ENCODE measurements around the gene SLC38A10. TPM values are rescaled to one million over a fixed set of nuclear protein-coding genes. Genes with fewer than 3 reads are reported as not detected.

The SLC38A10 gene
- total RNA-seq, 1 donor from 2014 or later = 102 TPM

DNA sequence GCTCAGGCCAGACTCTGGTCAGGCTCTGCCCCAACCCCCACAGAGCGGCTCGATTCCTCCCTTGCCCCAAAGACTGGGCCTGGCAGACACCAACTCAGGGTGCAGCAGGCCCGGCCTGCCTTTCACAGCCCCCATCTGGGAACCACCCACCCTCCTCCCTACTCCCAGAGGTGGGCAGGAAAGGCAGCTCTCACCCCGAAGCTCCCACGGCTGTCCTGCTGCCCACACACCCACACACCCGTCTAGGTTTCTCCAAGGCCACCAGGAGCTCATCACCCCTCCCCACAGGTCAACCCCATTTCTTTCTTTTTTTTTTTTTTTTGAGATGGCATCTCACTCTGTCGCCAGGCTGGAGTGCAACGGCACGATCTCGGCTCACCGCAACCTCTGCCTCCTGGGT is 76.1 kb downstream of the SLC38A10 start:
- H3K4me1 Mint-ChIP-seq (ENCODE audit: low read depth) = peaks cover 11% of the 10 kb centered on the region
- H3K27ac Mint-ChIP-seq = no peak overlapping the region
- H3K36me3 Mint-ChIP-seq (ENCODE audit: low read depth) = no peaks in the 10 kb centered on the region
- H3K27me3 Mint-ChIP-seq (ENCODE audit: low read depth) = no peaks in the 10 kb centered on the region
- H3K4me3 Mint-ChIP-seq (ENCODE audit: low read depth) = no peak overlapping the region
- no peaks in the 10 kb centered on the region for H3K9me3 Mint-ChIP-seq
- intact Hi-C loops (cut with micrococcal nuclease) = no loop called here
- DNase-seq (ENCODE audit: low spot score) = no peak

DNA sequence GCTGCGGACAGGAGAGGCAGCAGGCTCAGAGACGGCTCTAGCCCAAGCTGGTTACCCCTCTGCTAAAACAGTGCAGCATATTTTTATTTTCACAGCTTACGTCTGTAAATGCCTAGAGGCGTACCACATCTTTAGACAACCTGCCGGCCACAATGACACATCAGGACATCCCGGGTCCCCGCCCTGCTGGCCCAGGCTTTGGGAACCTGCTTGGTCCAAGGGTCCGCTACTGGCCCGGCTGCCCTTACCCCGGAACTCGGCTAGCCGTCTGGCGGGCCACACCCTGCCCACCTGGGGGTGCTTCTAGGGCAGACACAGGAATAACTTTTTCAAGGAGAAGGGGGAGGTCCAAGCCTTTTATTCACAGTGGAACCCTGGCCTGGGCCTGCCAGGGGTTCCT is 76.6 kb downstream of the SLC38A10 start:
- no peak overlapping the region for H3K4me3 Mint-ChIP-seq (ENCODE audit: low read depth)
- H3K9me3 Mint-ChIP-seq = no peaks in the 10 kb centered on the region
- H3K27ac Mint-ChIP-seq = no peak overlapping the region
- no peaks in the 10 kb centered on the region for H3K36me3 Mint-ChIP-seq (ENCODE audit: low read depth)
- no peak for DNase-seq (ENCODE audit: low spot score)
- intact Hi-C loops (cut with micrococcal nuclease) = no loop called here
- H3K4me1 Mint-ChIP-seq (ENCODE audit: low read depth) = peaks cover 6% of the 10 kb centered on the region
- H3K27me3 Mint-ChIP-seq (ENCODE audit: low read depth) = no peaks in the 10 kb centered on the region

DNA sequence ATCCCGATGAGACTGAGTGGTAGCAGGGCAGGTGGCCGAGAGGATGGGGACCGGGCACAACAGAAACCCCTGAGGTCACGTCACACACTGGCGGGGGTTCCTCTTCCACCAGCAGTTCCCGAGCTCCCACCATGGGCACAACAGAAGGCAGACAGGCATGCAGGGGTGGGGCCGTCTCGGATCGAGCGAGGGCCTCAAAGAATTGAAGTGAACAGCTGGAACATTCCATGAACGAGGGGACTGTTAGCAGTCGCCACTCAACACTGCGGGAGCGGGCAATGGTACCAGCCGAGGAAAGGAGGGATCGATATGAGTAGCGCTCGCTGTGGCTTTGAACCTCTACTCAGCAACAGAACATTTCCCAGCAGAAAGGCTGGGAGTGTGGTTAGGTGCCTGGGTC is 77.6 kb downstream of the SLC38A10 start:
- Mint-ChIP-seq H3K4me3 (ENCODE audit: low read depth) (no peak overlapping the region), H3K36me3 (ENCODE audit: low read depth) (no peaks in the 10 kb centered on the region), H3K27me3 (ENCODE audit: low read depth) (no peaks in the 10 kb centered on the region), H3K9me3 (no peaks in the 10 kb centered on the region), H3K4me1 (ENCODE audit: low read depth) (peaks cover 4% of the 10 kb centered on the region), H3K27ac (no peak overlapping the region)
- intact Hi-C loops (cut with micrococcal nuclease) = no loop called here
- no peak for DNase-seq (ENCODE audit: low spot score)

DNA sequence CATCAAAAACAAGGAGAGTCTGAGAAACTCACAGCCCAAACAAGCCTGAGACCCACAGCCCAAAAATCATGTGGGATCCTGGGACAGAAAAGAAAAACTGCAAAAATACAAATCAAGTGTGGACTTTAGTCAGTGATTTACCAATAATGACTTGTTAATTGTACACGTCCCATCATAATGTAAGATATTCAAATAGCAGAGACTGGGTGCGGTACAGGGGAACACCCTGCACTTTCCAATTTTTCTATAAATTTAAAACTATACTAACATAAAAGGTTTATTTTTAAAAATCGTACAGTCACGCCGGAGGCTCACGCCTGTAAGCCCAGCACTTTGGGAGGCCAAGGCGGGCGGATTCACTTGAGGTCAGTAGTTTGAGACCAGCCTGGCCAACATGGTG is 81.1 kb downstream of the SLC38A10 start:
- Mint-ChIP-seq H3K4me3 (ENCODE audit: low read depth) (no peak overlapping the region), H3K9me3 (no peaks in the 10 kb centered on the region), H3K27me3 (ENCODE audit: low read depth) (no peaks in the 10 kb centered on the region), H3K36me3 (ENCODE audit: low read depth) (no peaks in the 10 kb centered on the region), H3K4me1 (ENCODE audit: low read depth) (no peaks in the 10 kb centered on the region), H3K27ac (no peak overlapping the region)
- DNase-seq (ENCODE audit: low spot score) = no peak
- intact Hi-C loops (cut with micrococcal nuclease) = no loop called here

DNA sequence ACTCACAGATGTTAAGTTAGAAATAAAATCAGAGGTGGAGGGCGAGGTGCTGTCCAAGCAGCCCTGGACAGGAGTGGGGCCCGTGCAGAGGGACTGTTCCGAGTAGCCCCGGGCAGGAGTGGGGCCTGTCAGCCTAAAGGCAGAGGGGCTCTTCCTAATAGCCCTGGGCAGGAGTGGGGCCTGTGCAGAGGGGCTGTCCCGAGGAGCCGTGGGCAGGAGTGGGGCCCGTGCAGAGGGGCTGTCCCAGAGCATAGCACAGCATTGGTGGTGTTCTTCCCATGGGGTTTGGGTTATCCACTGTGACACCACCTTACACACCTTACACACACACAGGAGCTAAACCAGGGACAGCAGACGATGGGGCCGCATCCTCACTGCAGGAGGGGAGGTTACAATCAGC is 82.7 kb downstream of the SLC38A10 start:
- H3K4me1 Mint-ChIP-seq (ENCODE audit: low read depth) = no peaks in the 10 kb centered on the region

DNA sequence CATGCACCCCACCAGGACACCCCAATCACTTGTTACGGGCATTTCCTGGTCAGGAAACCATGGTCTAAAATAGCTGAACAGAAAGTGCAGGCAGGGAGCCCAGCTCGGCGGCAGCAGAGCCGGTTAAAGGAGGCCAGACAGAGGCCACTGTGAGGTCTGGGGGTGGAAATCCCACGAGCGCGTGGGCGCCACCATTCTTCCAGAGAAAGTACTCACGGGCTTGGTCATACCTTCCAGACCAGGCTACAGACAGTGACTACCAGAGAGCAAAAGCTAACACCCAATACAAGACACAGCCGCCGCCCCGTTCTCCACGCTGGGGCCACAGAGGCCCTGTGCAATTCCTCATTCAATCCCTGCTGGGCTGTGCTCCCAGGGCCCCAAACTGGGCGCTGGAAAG is 84.2 kb downstream of the SLC38A10 start:
- H3K9me3 Mint-ChIP-seq = no peaks in the 10 kb centered on the region
- H3K27me3 Mint-ChIP-seq (ENCODE audit: low read depth) = no peaks in the 10 kb centered on the region
- no peak overlapping the region for H3K4me3 Mint-ChIP-seq (ENCODE audit: low read depth)

More for the DNA sequence above, 82.7 kb downstream of the SLC38A10 start:
- Mint-ChIP-seq H3K4me3 (ENCODE audit: low read depth) (no peak overlapping the region), H3K27ac (no peak overlapping the region), H3K27me3 (ENCODE audit: low read depth) (no peaks in the 10 kb centered on the region), H3K36me3 (ENCODE audit: low read depth) (no peaks in the 10 kb centered on the region), H3K9me3 (no peaks in the 10 kb centered on the region)
- intact Hi-C loops (cut with micrococcal nuclease) = no loop called here
- DNase-seq (ENCODE audit: low spot score) = no peak

GRCh38 chr17:81210466-81210865 is 84.6 kb downstream of the SLC38A10 start:
- Mint-ChIP-seq H3K27me3 (ENCODE audit: low read depth) (no peaks in the 10 kb centered on the region), H3K4me1 (ENCODE audit: low read depth) (no peaks in the 10 kb centered on the region), H3K36me3 (ENCODE audit: low read depth) (no peaks in the 10 kb centered on the region), H3K9me3 (no peaks in the 10 kb centered on the region), H3K4me3 (ENCODE audit: low read depth) (no peak overlapping the region), H3K27ac (no peak overlapping the region)
- DNase-seq (ENCODE audit: low spot score) = no peak
- intact Hi-C loops (cut with micrococcal nuclease) = no loop called here

More for the DNA sequence above, 84.2 kb downstream of the SLC38A10 start:
- no peaks in the 10 kb centered on the region for H3K4me1 Mint-ChIP-seq (ENCODE audit: low read depth)
- H3K36me3 Mint-ChIP-seq (ENCODE audit: low read depth) = no peaks in the 10 kb centered on the region
- intact Hi-C loops (cut with micrococcal nuclease) = no loop called here
- DNase-seq (ENCODE audit: low spot score) = no peak
- no peak overlapping the region for H3K27ac Mint-ChIP-seq

DNA sequence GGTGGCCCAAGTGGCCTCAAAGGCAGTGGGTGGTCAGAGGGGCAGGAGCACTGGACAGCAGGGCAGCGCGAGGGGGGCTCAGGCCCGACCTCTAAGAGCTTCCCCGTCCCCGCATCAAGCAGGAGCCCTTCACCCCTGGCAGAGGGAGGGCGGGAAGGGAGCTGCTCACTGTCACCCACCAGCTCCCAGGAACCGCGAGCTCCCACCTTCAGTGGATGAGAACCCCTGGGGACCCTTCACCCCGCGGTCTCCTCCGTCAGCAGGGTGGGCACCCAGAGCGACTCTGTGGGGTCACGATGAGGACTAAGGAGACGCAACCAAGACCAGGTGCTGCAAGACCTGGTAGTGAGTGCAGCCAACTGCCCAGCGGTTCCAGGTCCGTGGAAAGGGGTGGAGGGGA is 86.0 kb downstream of the SLC38A10 start:
- no peaks in the 10 kb centered on the region for H3K4me1 Mint-ChIP-seq (ENCODE audit: low read depth)
- intact Hi-C loops (cut with micrococcal nuclease) = no loop called here
- no peaks in the 10 kb centered on the region for H3K36me3 Mint-ChIP-seq (ENCODE audit: low read depth)
- no peaks in the 10 kb centered on the region for H3K9me3 Mint-ChIP-seq
- H3K4me3 Mint-ChIP-seq (ENCODE audit: low read depth) = no peak overlapping the region
- no peak overlapping the region for H3K27ac Mint-ChIP-seq
- H3K27me3 Mint-ChIP-seq (ENCODE audit: low read depth) = no peaks in the 10 kb centered on the region
- no peak for DNase-seq (ENCODE audit: low spot score)

DNA sequence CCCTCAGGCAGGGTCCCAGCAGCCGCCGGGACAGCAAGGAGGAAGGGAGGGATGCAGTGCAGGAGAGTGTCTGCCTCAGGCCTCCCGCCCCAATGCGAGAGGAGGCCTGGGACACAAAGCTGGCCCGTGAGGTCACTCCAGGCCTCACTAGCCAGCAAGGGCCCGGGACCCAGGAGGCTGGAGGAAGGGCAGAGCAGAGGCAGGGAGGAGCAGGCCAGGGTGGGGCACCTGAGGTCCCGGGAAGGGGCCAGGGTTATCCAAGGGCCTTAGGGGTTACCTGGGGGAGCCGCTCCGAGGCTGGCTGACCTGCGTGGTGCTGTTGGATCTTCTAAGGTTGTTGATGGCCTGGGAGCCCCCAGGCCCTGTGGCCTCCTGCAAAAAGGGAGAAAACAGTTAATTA is 86.5 kb downstream of the SLC38A10 start:
- DNase-seq (ENCODE audit: low spot score) = no peak
- Mint-ChIP-seq H3K36me3 (ENCODE audit: low read depth) (no peaks in the 10 kb centered on the region), H3K4me3 (ENCODE audit: low read depth) (no peak overlapping the region), H3K9me3 (no peaks in the 10 kb centered on the region), H3K4me1 (ENCODE audit: low read depth) (no peaks in the 10 kb centered on the region), H3K27me3 (ENCODE audit: low read depth) (no peaks in the 10 kb centered on the region), H3K27ac (no peak overlapping the region)
- intact Hi-C loops (cut with micrococcal nuclease) = no loop called here

DNA sequence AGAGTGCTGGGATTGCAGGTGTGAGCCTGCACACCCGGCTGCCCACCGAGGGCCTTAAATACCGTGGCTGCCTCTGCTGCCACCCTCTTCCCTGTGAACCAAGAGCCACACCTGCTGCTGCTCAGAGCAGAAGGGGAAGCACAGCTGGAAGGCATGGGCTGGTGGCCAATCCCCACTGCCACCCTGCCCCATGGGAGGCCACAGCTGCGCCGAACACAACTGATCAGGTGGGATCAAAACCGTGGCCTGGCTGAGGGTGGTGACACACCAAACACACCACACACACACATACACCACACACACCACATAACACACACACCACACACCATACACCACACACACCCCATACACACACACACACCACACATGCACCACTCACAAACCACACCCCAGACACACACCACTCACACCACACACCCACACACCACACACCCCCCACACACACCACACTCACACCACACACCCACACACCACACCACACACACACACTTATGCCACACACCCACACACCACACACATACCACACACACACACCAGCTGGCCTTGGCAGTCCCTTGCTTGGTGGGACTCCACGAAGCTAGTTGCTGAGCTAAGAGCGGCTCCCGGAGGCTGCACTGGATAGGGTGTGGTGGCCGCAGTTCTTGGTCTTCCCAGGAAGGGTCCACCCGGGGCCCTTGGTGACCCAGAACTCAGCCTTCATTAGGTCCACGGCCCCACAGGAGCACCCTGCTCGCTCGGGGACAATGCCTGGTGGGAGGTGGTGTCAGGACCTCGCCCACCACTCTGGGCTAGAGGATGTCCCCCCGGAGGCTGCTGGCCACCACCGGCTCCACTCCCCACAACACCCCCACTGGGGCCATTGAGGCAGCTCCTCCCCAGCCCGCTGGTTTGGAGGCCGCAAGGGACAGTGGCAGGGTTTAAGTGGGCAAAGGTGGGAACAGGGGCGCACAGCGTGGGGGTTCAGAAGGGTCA is 87.2 kb downstream of the SLC38A10 start:
- H3K4me3 Mint-ChIP-seq (ENCODE audit: low read depth) = no peak overlapping the region
- DNase-seq (ENCODE audit: low spot score) = no peak
- H3K9me3 Mint-ChIP-seq = no peaks in the 10 kb centered on the region
- intact Hi-C loops (cut with micrococcal nuclease) = no loop called here
- no peaks in the 10 kb centered on the region for H3K36me3 Mint-ChIP-seq (ENCODE audit: low read depth)
- H3K27me3 Mint-ChIP-seq (ENCODE audit: low read depth) = no peaks in the 10 kb centered on the region
- no peak overlapping the region for H3K27ac Mint-ChIP-seq
- no peaks in the 10 kb centered on the region for H3K4me1 Mint-ChIP-seq (ENCODE audit: low read depth)

DNA sequence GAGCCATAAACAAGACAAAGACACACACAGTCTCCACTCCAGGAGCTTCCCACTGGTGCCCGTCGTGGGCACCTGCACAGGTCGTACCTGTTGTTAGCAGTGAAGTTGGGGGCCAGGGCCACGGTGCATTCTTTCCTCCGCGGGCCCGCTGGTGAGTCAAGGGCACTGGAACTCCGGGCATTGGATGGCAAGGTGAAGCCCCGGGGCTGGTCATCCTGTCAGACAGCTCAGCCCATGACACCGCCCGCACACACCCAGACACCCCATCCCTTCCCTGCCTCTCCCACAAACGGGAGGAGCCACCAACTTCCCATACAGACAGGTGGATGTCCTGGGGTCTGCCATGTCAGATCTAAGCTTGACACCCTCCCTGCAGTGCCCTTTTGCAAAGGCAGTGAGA is 88.5 kb downstream of the SLC38A10 start:
- Mint-ChIP-seq H3K27me3 (ENCODE audit: low read depth) (no peaks in the 10 kb centered on the region), H3K36me3 (ENCODE audit: low read depth) (no peaks in the 10 kb centered on the region), H3K27ac (no peak overlapping the region), H3K9me3 (no peaks in the 10 kb centered on the region), H3K4me3 (ENCODE audit: low read depth) (no peak overlapping the region), H3K4me1 (ENCODE audit: low read depth) (no peaks in the 10 kb centered on the region)
- no peak for DNase-seq (ENCODE audit: low spot score)
- intact Hi-C loops (cut with micrococcal nuclease) = no loop called here

- no peaks in the 10 kb centered on the region for H3K4me1 Mint-ChIP-seq (ENCODE audit: low read depth)
- no peak overlapping the region for H3K4me3 Mint-ChIP-seq (ENCODE audit: low read depth)
- H3K36me3 Mint-ChIP-seq (ENCODE audit: low read depth) = no peaks in the 10 kb centered on the region
- intact Hi-C loops (cut with micrococcal nuclease) = no loop called here
- no peak for DNase-seq (ENCODE audit: low spot score)
- no peaks in the 10 kb centered on the region for H3K9me3 Mint-ChIP-seq
- no peaks in the 10 kb centered on the region for H3K27me3 Mint-ChIP-seq (ENCODE audit: low read depth)
- no peak overlapping the region for H3K27ac Mint-ChIP-seq
Measured at GRCh38 chr17:81206166-81206565, 88.9 kb downstream of the SLC38A10 start.

GRCh38 chr17:81204578-81204977 is 90.5 kb downstream of the SLC38A10 start:
- no peak overlapping the region for H3K4me3 Mint-ChIP-seq (ENCODE audit: low read depth)
- DNase-seq (ENCODE audit: low spot score) = no peak
- H3K27me3 Mint-ChIP-seq (ENCODE audit: low read depth) = no peaks in the 10 kb centered on the region
- H3K9me3 Mint-ChIP-seq = no peaks in the 10 kb centered on the region
- H3K4me1 Mint-ChIP-seq (ENCODE audit: low read depth) = no peaks in the 10 kb centered on the region
- H3K27ac Mint-ChIP-seq = no peak overlapping the region
- intact Hi-C loops (cut with micrococcal nuclease) = no loop called here
- H3K36me3 Mint-ChIP-seq (ENCODE audit: low read depth) = no peaks in the 10 kb centered on the region
